MM.1S (cell line): ENCODE data around the gene MIEF2.

ENCODE experiments used
- EZH2 ChIP-seq: fragments of 300-600 bp; sonication (generic); optimal IDR thresholded peaks from 2 replicates; pipeline ENCODE3; 2017; ENCODE audit warnings: low read depth, mild to moderate bottlenecking, antibody characterized with exemption, low read length, mixed read lengths
- EZH2phosphoT487 ChIP-seq: fragments of 300-600 bp; sonication (generic); IDR thresholded peaks from 2 replicates; pipeline ENCODE4 v1.6.1; 2018; ENCODE audit warnings: antibody characterized with exemption, low read length
- TF ChIP-seq, protein P1 (sequence below): fragments of 300-600 bp; sonication (generic); IDR thresholded peaks from 2 replicates; pipeline ENCODE4 v1.5.1; 2016; ENCODE audit warnings: antibody characterized with exemption, low read length, mixed read lengths

DNA sequence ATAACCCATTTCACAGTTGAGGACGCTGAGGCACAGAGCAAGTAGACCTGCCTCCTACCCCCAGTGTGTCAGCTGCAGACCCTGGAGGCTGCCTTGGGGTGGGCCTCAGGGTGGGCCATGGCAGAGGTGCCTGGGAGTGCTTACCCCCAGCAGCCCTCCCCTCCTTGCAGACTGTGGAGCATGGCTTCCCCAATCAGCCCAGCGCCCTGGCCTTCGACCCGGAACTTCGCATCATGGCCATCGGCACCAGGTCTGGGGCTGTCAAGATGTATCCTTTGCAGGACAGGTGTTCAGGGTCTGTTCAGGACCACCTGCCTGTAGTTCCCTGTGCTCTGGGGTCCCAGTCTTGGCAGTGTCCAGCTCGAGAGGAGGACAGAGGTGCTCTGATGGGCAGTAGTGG, 30.7 kb upstream of the MIEF2 start:
- TF ChIP-seq EZH2phosphoT487 (no peak), EZH2 (no peak)
- TF ChIP-seq, protein P1, sequence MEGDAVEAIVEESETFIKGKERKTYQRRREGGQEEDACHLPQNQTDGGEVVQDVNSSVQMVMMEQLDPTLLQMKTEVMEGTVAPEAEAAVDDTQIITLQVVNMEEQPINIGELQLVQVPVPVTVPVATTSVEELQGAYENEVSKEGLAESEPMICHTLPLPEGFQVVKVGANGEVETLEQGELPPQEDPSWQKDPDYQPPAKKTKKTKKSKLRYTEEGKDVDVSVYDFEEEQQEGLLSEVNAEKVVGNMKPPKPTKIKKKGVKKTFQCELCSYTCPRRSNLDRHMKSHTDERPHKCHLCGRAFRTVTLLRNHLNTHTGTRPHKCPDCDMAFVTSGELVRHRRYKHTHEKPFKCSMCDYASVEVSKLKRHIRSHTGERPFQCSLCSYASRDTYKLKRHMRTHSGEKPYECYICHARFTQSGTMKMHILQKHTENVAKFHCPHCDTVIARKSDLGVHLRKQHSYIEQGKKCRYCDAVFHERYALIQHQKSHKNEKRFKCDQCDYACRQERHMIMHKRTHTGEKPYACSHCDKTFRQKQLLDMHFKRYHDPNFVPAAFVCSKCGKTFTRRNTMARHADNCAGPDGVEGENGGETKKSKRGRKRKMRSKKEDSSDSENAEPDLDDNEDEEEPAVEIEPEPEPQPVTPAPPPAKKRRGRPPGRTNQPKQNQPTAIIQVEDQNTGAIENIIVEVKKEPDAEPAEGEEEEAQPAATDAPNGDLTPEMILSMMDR: no peak
